ENCODE data around the gene ECT2L. TPM values are rescaled to one million over a fixed set of nuclear protein-coding genes. Genes with fewer than 3 reads are reported as not detected.

ECT2L gene
- total and polyA plus RNA-seq, 2 donors (not counting 1 experiment from before 2014, with no cell fraction given), result 0.17 TPM; not detected in 1

DNA sequence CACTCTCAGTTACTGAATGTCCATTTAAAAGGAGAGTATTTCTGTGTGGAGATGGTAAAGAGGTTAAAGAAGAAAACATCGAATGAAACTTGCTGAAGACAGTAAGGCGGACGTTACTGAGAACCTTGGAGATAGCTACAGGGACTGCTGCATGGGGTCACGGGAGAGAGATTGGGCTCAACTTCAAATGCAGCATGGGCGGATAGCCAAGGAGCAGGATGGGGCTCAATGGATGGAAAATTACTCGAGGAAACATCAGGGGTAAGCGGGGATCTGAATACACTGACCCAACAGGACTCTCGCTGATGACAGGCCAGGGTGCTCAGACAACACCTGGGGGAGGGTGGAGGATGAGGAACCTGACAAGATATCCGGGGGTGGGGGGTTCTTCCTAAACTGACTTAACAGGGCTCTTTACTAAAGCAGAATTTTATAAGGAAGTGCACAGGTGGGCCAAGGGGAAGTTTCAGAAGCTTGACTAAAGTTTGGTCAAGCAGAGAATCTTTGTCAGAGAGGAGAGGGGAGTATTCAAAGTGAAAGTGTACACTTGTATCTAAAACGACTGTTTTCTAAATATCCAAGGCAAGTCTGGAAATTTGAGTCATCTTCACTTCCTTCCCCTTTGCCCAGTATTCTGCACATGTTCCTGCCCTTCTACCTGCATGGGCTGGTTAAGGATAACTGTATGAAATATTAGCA is 22.8 kb downstream of the ECT2L start:
- no peak for DNase-seq (ENCODE audit: low read depth in 2 of 2)
- TF ChIP-seq, protein P1, sequence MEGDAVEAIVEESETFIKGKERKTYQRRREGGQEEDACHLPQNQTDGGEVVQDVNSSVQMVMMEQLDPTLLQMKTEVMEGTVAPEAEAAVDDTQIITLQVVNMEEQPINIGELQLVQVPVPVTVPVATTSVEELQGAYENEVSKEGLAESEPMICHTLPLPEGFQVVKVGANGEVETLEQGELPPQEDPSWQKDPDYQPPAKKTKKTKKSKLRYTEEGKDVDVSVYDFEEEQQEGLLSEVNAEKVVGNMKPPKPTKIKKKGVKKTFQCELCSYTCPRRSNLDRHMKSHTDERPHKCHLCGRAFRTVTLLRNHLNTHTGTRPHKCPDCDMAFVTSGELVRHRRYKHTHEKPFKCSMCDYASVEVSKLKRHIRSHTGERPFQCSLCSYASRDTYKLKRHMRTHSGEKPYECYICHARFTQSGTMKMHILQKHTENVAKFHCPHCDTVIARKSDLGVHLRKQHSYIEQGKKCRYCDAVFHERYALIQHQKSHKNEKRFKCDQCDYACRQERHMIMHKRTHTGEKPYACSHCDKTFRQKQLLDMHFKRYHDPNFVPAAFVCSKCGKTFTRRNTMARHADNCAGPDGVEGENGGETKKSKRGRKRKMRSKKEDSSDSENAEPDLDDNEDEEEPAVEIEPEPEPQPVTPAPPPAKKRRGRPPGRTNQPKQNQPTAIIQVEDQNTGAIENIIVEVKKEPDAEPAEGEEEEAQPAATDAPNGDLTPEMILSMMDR (conservative IDR thresholded peaks at IDR 0.05 in 1 of 2, IDR thresholded peaks at IDR 0.05 in 1 of 2; ENCODE audit: low read depth in 1 of 2, low read length in 2 of 2), result no peak
- no peak for TF ChIP-seq EZH2 (IDR thresholded peaks at IDR 0.05; ENCODE audit: low read length, missing control alignments)
- H3K9ac ChIP-seq (ENCODE audit: insufficient read depth, low read length), result no peak overlapping the region
- no peaks in the 10 kb centered on the region for H3K9me3 ChIP-seq (ENCODE audit: control insufficient read depth, insufficient read depth, low read depth, low read length)
- no peaks in the 10 kb centered on the region for H4K20me1 ChIP-seq (ENCODE audit: control insufficient read depth, extremely low read depth, insufficient read depth, low read length)
- H3K4me2 ChIP-seq (ENCODE audit: extremely low read depth, insufficient read depth, low read length), result no peak overlapping the region
- H3K4me1 ChIP-seq (ENCODE audit: control insufficient read depth, extremely low read depth, insufficient read depth, low read length), result no peaks in the 10 kb centered on the region
- no peaks in the 10 kb centered on the region for H3K79me2 ChIP-seq (ENCODE audit: control insufficient read depth, insufficient read depth, low read length)
- H3K36me3 ChIP-seq (ENCODE audit: control insufficient read depth, insufficient read depth, low read length), result no peaks in the 10 kb centered on the region
- no peak overlapping the region for H2AFZ ChIP-seq (ENCODE audit: low read length)
- H3K27me3 ChIP-seq (ENCODE audit: control insufficient read depth, insufficient read depth, low read length), result no peaks in the 10 kb centered on the region
- no peak overlapping the region for H3K4me3 ChIP-seq (replicated peaks in 1 of 4; ENCODE audit: control extremely low read depth in 1 of 4, insufficient read depth in 1 of 4, low read depth in 3 of 4, low read length in 4 of 4)
- H3K27ac ChIP-seq (ENCODE audit: insufficient read depth, low read length), result no peak overlapping the region

DNA sequence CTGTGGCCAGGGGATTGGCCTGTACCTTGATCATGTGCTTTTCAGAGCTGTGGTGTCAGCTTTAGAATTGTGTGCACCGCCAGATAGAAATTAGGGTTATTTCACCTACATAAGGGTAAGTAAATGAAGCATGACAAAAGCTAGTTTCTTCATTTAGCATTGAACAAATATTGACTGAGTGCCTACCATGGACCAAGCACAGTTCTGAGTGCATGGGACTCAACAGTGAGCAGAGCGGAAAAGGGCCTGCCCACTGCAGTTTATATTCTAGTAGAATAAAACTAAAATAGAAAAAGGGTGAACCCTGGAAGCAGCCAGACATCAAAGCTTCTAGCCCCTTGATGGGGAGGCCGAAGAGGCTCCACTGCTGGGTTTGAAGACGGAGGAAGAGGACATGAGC is 25.6 kb downstream of the ECT2L start:
- H3K9ac ChIP-seq (ENCODE audit: insufficient read depth, low read length), result no peak overlapping the region
- H2AFZ ChIP-seq (ENCODE audit: low read length), result no peak overlapping the region
- H3K9me3 ChIP-seq (ENCODE audit: control insufficient read depth, insufficient read depth, low read depth, low read length), result no peaks in the 10 kb centered on the region
- H3K4me1 ChIP-seq (ENCODE audit: control insufficient read depth, extremely low read depth, insufficient read depth, low read length), result no peaks in the 10 kb centered on the region
- H3K36me3 ChIP-seq (ENCODE audit: control insufficient read depth, insufficient read depth, low read length), result no peaks in the 10 kb centered on the region
- no peaks in the 10 kb centered on the region for H4K20me1 ChIP-seq (ENCODE audit: control insufficient read depth, extremely low read depth, insufficient read depth, low read length)
- no peak overlapping the region for H3K4me3 ChIP-seq (replicated peaks in 1 of 4; ENCODE audit: control extremely low read depth in 1 of 4, insufficient read depth in 1 of 4, low read depth in 3 of 4, low read length in 4 of 4)
- H3K4me2 ChIP-seq (ENCODE audit: extremely low read depth, insufficient read depth, low read length), result no peak overlapping the region
- TF ChIP-seq, protein P1 (conservative IDR thresholded peaks at IDR 0.05 in 1 of 2, IDR thresholded peaks at IDR 0.05 in 1 of 2; ENCODE audit: low read depth in 1 of 2, low read length in 2 of 2), result no peak
- no peak for TF ChIP-seq EZH2 (IDR thresholded peaks at IDR 0.05; ENCODE audit: low read length, missing control alignments)
- DNase-seq (ENCODE audit: low read depth in 2 of 2), result no peak
- H3K79me2 ChIP-seq (ENCODE audit: control insufficient read depth, insufficient read depth, low read length), result no peaks in the 10 kb centered on the region
- H3K27me3 ChIP-seq (ENCODE audit: control insufficient read depth, insufficient read depth, low read length), result no peaks in the 10 kb centered on the region
- H3K27ac ChIP-seq (ENCODE audit: insufficient read depth, low read length), result no peak overlapping the region

DNA sequence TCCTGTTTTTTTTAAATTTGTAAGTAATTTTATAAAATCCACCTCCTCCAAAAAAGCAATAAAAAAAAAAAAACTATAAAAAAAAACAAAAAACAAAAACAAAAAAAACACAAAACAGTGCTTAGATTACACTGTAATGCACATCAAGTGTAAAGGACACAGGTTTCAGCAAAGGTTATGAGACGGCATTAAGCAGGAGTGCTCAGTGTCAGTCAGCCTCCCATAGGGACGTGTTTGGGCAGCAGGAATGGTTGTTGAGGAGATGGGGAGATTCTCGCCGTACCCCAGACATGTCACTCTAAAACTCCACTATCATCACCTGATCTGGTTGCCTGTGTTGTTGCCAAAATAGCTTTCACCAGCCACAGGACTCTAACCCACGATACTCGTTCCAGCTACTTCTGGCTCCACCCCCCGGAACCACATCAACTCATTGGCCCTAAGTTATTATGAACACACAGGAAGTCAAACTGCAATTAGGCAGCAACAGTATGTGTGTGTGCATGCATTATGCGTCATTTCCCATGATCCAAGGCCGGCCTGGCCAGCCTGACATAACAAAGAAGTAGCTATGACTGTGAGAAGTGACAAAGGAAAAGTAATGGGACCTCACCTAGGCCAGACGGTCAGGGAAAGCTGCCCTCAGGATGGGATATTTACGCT is 28.7 kb downstream of the ECT2L start:
- no peak overlapping the region for H3K4me3 ChIP-seq (replicated peaks in 1 of 4; ENCODE audit: control extremely low read depth in 1 of 4, insufficient read depth in 1 of 4, low read depth in 3 of 4, low read length in 4 of 4)
- H3K27me3 ChIP-seq (ENCODE audit: control insufficient read depth, insufficient read depth, low read length), result no peaks in the 10 kb centered on the region
- peak in 1 of 2 donors; percentile 20 for DNase-seq (ENCODE audit: low read depth in 2 of 2)
- H3K9ac ChIP-seq (ENCODE audit: insufficient read depth, low read length), result no peak overlapping the region
- no peaks in the 10 kb centered on the region for H3K4me1 ChIP-seq (ENCODE audit: control insufficient read depth, extremely low read depth, insufficient read depth, low read length)
- no peaks in the 10 kb centered on the region for H4K20me1 ChIP-seq (ENCODE audit: control insufficient read depth, extremely low read depth, insufficient read depth, low read length)
- no peaks in the 10 kb centered on the region for H3K79me2 ChIP-seq (ENCODE audit: control insufficient read depth, insufficient read depth, low read length)
- H3K36me3 ChIP-seq (ENCODE audit: control insufficient read depth, insufficient read depth, low read length), result no peaks in the 10 kb centered on the region
- H3K27ac ChIP-seq (ENCODE audit: insufficient read depth, low read length), result no peak overlapping the region
- no peak for TF ChIP-seq EZH2 (IDR thresholded peaks at IDR 0.05; ENCODE audit: low read length, missing control alignments)
- TF ChIP-seq, protein P1 (conservative IDR thresholded peaks at IDR 0.05 in 1 of 2, IDR thresholded peaks at IDR 0.05 in 1 of 2; ENCODE audit: low read depth in 1 of 2, low read length in 2 of 2), result no peak
- H3K4me2 ChIP-seq (ENCODE audit: extremely low read depth, insufficient read depth, low read length), result no peak overlapping the region
- peak overlapping the region; percentile 24 for H2AFZ ChIP-seq (ENCODE audit: low read length)
- H3K9me3 ChIP-seq (ENCODE audit: control insufficient read depth, insufficient read depth, low read depth, low read length), result no peaks in the 10 kb centered on the region
